ENCODE data around the gene SYT14. TPM values are rescaled to one million over a fixed set of nuclear protein-coding genes. Genes with fewer than 3 reads are reported as not detected.

Gene SYT14
- polyA plus RNA-seq, 1 donor (not counting 4 experiments of a cell fraction or from before 2014, with no cell fraction given), result 8.3 TPM

DNA sequence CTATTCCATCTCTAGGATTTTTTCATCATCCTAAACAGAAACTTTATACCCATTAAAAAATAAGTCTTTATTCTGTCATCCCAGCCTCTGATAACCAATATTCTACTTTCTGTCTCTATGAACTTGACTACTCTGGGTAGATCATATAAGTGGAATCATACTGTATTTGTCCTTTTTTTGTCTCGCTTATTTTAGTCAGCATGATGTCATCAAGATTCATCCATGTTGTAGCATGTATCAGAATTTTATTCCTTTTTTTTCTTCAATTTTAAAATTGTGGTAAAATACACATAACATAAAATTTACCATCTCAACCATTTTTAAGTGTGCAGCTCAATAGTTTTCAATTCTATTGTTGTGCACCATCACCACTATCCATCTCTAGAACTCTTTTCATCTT lies 90.0 kb downstream of the SYT14 start:
- H3K4me1 ChIP-seq (ENCODE audit: control insufficient read depth, extremely low read depth, insufficient read depth, low read length), result no peaks in the 10 kb centered on the region
- no peaks in the 10 kb centered on the region for H4K20me1 ChIP-seq (ENCODE audit: control insufficient read depth, extremely low read depth, insufficient read depth, low read length)
- dilution Hi-C loops (cut with MboI; ENCODE audit: extremely low pct_ligation_motif_present, low sequenced_read_pairs), result no loop called here
- no peaks in the 10 kb centered on the region for H3K79me2 ChIP-seq (ENCODE audit: control insufficient read depth, insufficient read depth, low read length)
- no peak overlapping the region for H3K9ac ChIP-seq (ENCODE audit: control insufficient read depth, extremely low read depth, insufficient read depth, low read length)
- no peaks in the 10 kb centered on the region for H3K9me3 ChIP-seq (ENCODE audit: control insufficient read depth, low read depth, low read length)
- H3K27me3 ChIP-seq (ENCODE audit: control insufficient read depth, extremely low read depth, insufficient read depth, low read length), result no peaks in the 10 kb centered on the region
- H3K36me3 ChIP-seq (ENCODE audit: control insufficient read depth in 2 of 2, extremely low read depth in 1 of 2, insufficient read depth in 2 of 2, low read length in 2 of 2), result no peaks in the 10 kb centered on the region
- TF ChIP-seq, protein P1, sequence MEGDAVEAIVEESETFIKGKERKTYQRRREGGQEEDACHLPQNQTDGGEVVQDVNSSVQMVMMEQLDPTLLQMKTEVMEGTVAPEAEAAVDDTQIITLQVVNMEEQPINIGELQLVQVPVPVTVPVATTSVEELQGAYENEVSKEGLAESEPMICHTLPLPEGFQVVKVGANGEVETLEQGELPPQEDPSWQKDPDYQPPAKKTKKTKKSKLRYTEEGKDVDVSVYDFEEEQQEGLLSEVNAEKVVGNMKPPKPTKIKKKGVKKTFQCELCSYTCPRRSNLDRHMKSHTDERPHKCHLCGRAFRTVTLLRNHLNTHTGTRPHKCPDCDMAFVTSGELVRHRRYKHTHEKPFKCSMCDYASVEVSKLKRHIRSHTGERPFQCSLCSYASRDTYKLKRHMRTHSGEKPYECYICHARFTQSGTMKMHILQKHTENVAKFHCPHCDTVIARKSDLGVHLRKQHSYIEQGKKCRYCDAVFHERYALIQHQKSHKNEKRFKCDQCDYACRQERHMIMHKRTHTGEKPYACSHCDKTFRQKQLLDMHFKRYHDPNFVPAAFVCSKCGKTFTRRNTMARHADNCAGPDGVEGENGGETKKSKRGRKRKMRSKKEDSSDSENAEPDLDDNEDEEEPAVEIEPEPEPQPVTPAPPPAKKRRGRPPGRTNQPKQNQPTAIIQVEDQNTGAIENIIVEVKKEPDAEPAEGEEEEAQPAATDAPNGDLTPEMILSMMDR (optimal IDR thresholded peaks at IDR 0.05 in 1 of 3, IDR thresholded peaks at IDR 0.05 in 1 of 3, conservative IDR thresholded peaks at IDR 0.05 in 1 of 3; ENCODE audit: extremely low read depth in 1 of 3, insufficient read depth in 2 of 3, low read length in 3 of 3), result no peak
- no peak for TF ChIP-seq EZH2 (IDR thresholded peaks at IDR 0.05; ENCODE audit: low read length)
- no peak overlapping the region for H3K4me3 ChIP-seq (ENCODE audit: control insufficient read depth in 2 of 3, extremely low read depth in 1 of 3, insufficient read depth in 2 of 3, low read depth in 1 of 3, low read length in 3 of 3)
- no peak overlapping the region for H2AFZ ChIP-seq (ENCODE audit: control insufficient read depth, low read length)
- H3K4me2 ChIP-seq (ENCODE audit: control insufficient read depth, extremely low read depth, insufficient read depth, low read depth, low read length), result no peak overlapping the region
- H3K9me1 ChIP-seq (ENCODE audit: control insufficient read depth, extremely low read depth, insufficient read depth, low read length), result no peaks in the 10 kb centered on the region
- DNase-seq (ENCODE audit: low read depth, low spot score), result no peak
- H3K27ac ChIP-seq (ENCODE audit: control insufficient read depth, insufficient read depth, low read length), result no peak overlapping the region
- no peak for FAIRE-seq

DNA sequence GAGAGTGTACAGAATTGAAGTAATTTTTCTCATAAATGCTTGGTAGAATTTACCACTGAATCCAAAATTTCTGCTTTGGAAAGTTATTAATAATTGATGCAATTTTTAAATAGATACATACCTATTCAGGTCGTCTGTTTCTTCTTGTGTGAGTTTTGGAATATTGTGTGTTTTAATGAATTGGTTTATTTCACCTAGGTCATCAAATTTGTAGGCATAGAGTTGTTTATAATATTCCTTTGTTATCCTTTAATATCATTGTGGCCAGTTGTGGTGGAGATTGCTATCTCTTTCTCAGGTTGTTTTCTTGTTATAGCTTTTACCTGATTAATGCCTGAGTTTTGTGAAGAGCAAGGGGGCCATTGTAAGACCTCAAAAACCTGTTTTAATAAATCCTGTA lies 93.5 kb downstream of the SYT14 start:
- Histone ChIP-seq H3K36me3 (ENCODE audit: control insufficient read depth in 2 of 2, extremely low read depth in 1 of 2, insufficient read depth in 2 of 2, low read length in 2 of 2) (no peaks in the 10 kb centered on the region), H3K27ac (ENCODE audit: control insufficient read depth, insufficient read depth, low read length) (no peak overlapping the region), H3K9ac (ENCODE audit: control insufficient read depth, extremely low read depth, insufficient read depth, low read length) (no peak overlapping the region), H3K9me3 (ENCODE audit: control insufficient read depth, low read depth, low read length) (no peaks in the 10 kb centered on the region), H3K27me3 (ENCODE audit: control insufficient read depth, extremely low read depth, insufficient read depth, low read length) (no peaks in the 10 kb centered on the region), H3K9me1 (ENCODE audit: control insufficient read depth, extremely low read depth, insufficient read depth, low read length) (no peaks in the 10 kb centered on the region), H2AFZ (ENCODE audit: control insufficient read depth, low read length) (no peak overlapping the region), H4K20me1 (ENCODE audit: control insufficient read depth, extremely low read depth, insufficient read depth, low read length) (no peaks in the 10 kb centered on the region), H3K79me2 (ENCODE audit: control insufficient read depth, insufficient read depth, low read length) (no peaks in the 10 kb centered on the region), H3K4me1 (ENCODE audit: control insufficient read depth, extremely low read depth, insufficient read depth, low read length) (no peaks in the 10 kb centered on the region), H3K4me2 (ENCODE audit: control insufficient read depth, extremely low read depth, insufficient read depth, low read depth, low read length) (no peak overlapping the region), H3K4me3 (ENCODE audit: control insufficient read depth in 2 of 3, extremely low read depth in 1 of 3, insufficient read depth in 2 of 3, low read depth in 1 of 3, low read length in 3 of 3) (no peak overlapping the region)
- no peak for DNase-seq (ENCODE audit: low read depth, low spot score)
- dilution Hi-C loops (cut with MboI; ENCODE audit: extremely low pct_ligation_motif_present, low sequenced_read_pairs), result no loop called here
- no peak for FAIRE-seq
- no peak for TF ChIP-seq EZH2 (IDR thresholded peaks at IDR 0.05; ENCODE audit: low read length)
- TF ChIP-seq, protein P1 (optimal IDR thresholded peaks at IDR 0.05 in 1 of 3, IDR thresholded peaks at IDR 0.05 in 1 of 3, conservative IDR thresholded peaks at IDR 0.05 in 1 of 3; ENCODE audit: extremely low read depth in 1 of 3, insufficient read depth in 2 of 3, low read length in 3 of 3), result no peak
